GM18507 (cell line): Measurements from ENCODE around the gene KIAA0513.
A peak's percentile ranks its signal among the peaks of the same experiment; 100 is the strongest.

ENCODE experiments used
- DNase-seq: peaks from one replicate; pipeline ENCODE4 v3.0.0; 2011; ENCODE audit warnings: low read depth; ENCODE audit not compliant: insufficient read length; ENCODE audit errors: extremely low spot score
- FAIRE-seq: peaks from 2 replicates; lab custom pipeline; 2011; peaks lifted over from hg19 to GRCh38; lab: Jason Lieb, UNC

The KIAA0513 gene

GRCh38 chr16:85027349-85027957 is at the start of gene KIAA0513:
Gene KIAA0513 (plus strand): TSS chr16:85027795. CDS start chr16:85067072, 39,277 bp downstream.
- peak; percentile 82 for FAIRE-seq
- DNase-seq = peak; percentile 99

- FAIRE-seq (no peak), DNase-seq (no peak)
Measured at GRCh38 chr16:84979516-84979915, 48.1 kb upstream of the KIAA0513 start.

GRCh38 chr16:84982434-84982833 is 45.2 kb upstream of the KIAA0513 start:
- no peak for DNase-seq
- no peak for FAIRE-seq

- FAIRE-seq = no peak
- no peak for DNase-seq
Measured at GRCh38 chr16:84985079-84986065, 42.2 kb upstream of the KIAA0513 start.

- no peak for FAIRE-seq
Measured at GRCh38 chr16:84986102-84986501, 41.5 kb upstream of the KIAA0513 start.

GRCh38 chr16:84986879-84987278 is 40.7 kb upstream of the KIAA0513 start:
- DNase-seq (no peak), FAIRE-seq (no peak)

More at GRCh38 chr16:84986102-84986501, 41.5 kb upstream of the KIAA0513 start:
- DNase-seq = no peak

GRCh38 chr16:84988328-84989080 is 39.1 kb upstream of the KIAA0513 start:
- FAIRE-seq (no peak), DNase-seq (no peak)

GRCh38 chr16:84989749-84990620 is 37.6 kb upstream of the KIAA0513 start:
- no peak for FAIRE-seq
- DNase-seq = no peak

GRCh38 chr16:84990782-84991181 is 36.8 kb upstream of the KIAA0513 start:
- FAIRE-seq = no peak

GRCh38 chr16:84992717-84993075 is 34.9 kb upstream of the KIAA0513 start:
- DNase-seq (no peak), FAIRE-seq (no peak)

More at GRCh38 chr16:84990782-84991181, 36.8 kb upstream of the KIAA0513 start:
- DNase-seq = no peak

GRCh38 chr16:84993926-84994325 is 33.7 kb upstream of the KIAA0513 start:
- no peak for FAIRE-seq
- DNase-seq = no peak

- no peak for FAIRE-seq
- DNase-seq = no peak
Measured at GRCh38 chr16:84995663-84996062, 31.9 kb upstream of the KIAA0513 start.

- FAIRE-seq (no peak), DNase-seq (no peak)
Measured at GRCh38 chr16:84996365-84996764, 31.2 kb upstream of the KIAA0513 start.

GRCh38 chr16:84999200-84999599 is 28.4 kb upstream of the KIAA0513 start:
- DNase-seq (no peak), FAIRE-seq (no peak)

- no peak for DNase-seq
- no peak for FAIRE-seq
Measured at GRCh38 chr16:84999857-85000480, 27.6 kb upstream of the KIAA0513 start.

- DNase-seq (no peak), FAIRE-seq (no peak)
Measured at GRCh38 chr16:85002099-85002541, 25.5 kb upstream of the KIAA0513 start.

- FAIRE-seq (no peak), DNase-seq (no peak)
Measured at GRCh38 chr16:85002608-85003007, 25.0 kb upstream of the KIAA0513 start.

- no peak for FAIRE-seq
- no peak for DNase-seq
Measured at GRCh38 chr16:85003076-85003475, 24.5 kb upstream of the KIAA0513 start.
